NB4 (cell line): Measurements from ENCODE around the gene NFIX.

Experiments used
- CTCF ChIP-seq: IDR thresholded peaks from one replicate; pipeline ENCODE4 v1.5.1; 2012; ENCODE audit warnings: low read depth, low read length
- MAX ChIP-seq: IDR thresholded peaks from 2 replicates; pipeline ENCODE4 v1.6.1; 2011; ENCODE audit warnings: low read depth, low read length
- MYC ChIP-seq: IDR thresholded peaks from 2 replicates; pipeline ENCODE4 v1.6.1; 2011; ENCODE audit warnings: low read depth, low read length

- no peak for TF ChIP-seq CTCF
- no peak for TF ChIP-seq MAX
- no peak for TF ChIP-seq MYC
These were observed 29.1 kb downstream of the NFIX start for GRCh38 chr19:13024126-13024950.
